Peyer's patch (tissue), 4 donors: ENCODE measurements around the gene CEP85.

Source experiments
- CTCF ChIP-seq, 6 experiments: fragments of 450-650 bp in 4 of 6; fragments of 200-600 bp in 2 of 6; sonication (generic) in 1 of 6; IDR thresholded peaks; one replicate each; pipeline ENCODE4 v1.5.1; 2017 to 2019; ENCODE audit warnings: antibody characterized with exemption in 6 of 6, mild to moderate bottlenecking in 3 of 6, moderate library complexity in 1 of 6
- POLR2A ChIP-seq, 2 donors: fragments of 450-650 bp; IDR thresholded peaks; one replicate each; pipeline ENCODE4 v1.5.1; 2017; ENCODE audit warnings: antibody characterized with exemption in 2 of 2, mild to moderate bottlenecking in 2 of 2, moderate library complexity in 2 of 2

DNA sequence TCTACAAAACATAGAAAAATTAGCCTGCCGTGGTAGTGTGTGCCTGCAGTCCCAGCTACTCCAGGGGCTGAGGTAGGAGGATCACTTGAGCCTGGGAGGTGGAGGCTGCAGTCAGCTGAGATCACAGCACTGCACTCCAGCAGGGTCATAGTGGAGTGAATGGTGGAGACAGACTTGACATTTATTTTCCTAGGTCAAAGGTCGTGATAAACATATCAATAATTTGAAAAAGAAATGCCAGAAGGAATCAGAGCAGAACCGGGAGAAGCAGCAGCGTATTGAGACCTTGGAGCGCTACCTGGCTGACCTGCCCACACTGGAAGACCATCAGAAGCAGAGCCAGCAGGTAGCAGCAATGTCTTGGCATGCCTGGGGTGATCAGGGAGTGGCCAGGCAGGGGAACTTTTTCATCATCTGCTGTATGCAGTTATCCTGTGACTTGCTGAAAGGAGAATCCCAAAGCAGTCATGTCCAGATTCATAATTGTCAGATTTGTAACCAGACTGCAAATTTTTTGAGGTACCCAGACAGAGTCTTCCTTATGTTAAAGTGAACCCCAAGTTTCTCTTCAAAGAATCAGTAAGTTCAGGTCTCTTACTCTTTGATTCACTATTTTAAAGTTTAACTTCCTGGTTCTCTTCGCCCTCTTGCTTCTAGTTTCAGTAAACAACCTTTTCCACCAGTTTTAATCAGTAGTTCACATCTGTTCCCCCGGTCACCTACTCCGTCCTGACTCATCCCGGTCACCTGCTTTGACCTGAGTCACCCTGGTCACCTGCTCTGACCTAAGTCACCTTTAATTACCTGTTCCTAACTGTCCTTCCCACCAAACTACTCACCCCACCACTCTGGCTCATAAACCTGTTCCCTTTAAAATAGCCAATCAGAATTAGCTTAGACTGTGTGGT, 34.5 kb downstream of the CEP85 start:
- no peak for TF ChIP-seq POLR2A (IDR thresholded peaks at IDR 0.05)
- TF ChIP-seq CTCF (IDR thresholded peaks at IDR 0.05): no peak
